CD4-positive, alpha-beta memory T cell (primary cell): ENCODE results near the gene SLC52A1. TPM values are rescaled to one million over a fixed set of nuclear protein-coding genes. Genes with fewer than 3 reads are reported as not detected.
A peak's percentile ranks its signal among the peaks of the same experiment; 100 is the strongest.

Source experiments
- CTCF ChIA-PET: fragments of 350-600 bp; sonication (Branson Sonifier 250); formaldehyde crosslinking; loops from one replicate; lab custom pipeline; 2021; ENCODE audit warnings: inconsistent platforms; ENCODE audit not compliant: partially characterized antibody; lab: Charles Lee
- POLR2A ChIA-PET: fragments of 350-600 bp; sonication (Branson Sonifier 250); formaldehyde crosslinking; loops from one replicate; lab custom pipeline; 2021; ENCODE audit not compliant: partially characterized antibody; lab: Charles Lee
- DNase-seq, 5 donors: peaks; one replicate each; pipeline versions ENCODE4 v3.0.0 to v3.0.0-alpha.2; 2020 to 2022; ENCODE audit warnings: mixed read lengths in 1 of 5
- H3K27ac ChIP-seq: one replicate; pipeline ENCODE4 v1.7.0; 2013; ENCODE audit warnings: low read depth, low read length
- H3K27me3 ChIP-seq: 2 replicates; pipeline ENCODE4 v1.7.0; 2013; ENCODE audit warnings: mild to moderate bottlenecking, low read length, moderate library complexity; ENCODE audit not compliant: insufficient read depth
- H3K36me3 ChIP-seq: 2 replicates; pipeline ENCODE4 v1.7.0; 2013; ENCODE audit warnings: mild to moderate bottlenecking, low read length, moderate library complexity; ENCODE audit not compliant: insufficient read depth
- H3K4me1 ChIP-seq: 2 replicates; pipeline ENCODE4 v1.7.0; 2013; ENCODE audit warnings: mild to moderate bottlenecking, low read length, moderate library complexity; ENCODE audit not compliant: insufficient read depth
- H3K4me3 ChIP-seq, 2 donors: one replicate each; pipeline ENCODE4 v1.7.0; 2013; ENCODE audit warnings: low read length in 2 of 2, mild to moderate bottlenecking in 1 of 2
- H3K9me3 ChIP-seq, 2 donors: one replicate each; pipeline ENCODE4 v1.7.0; 2013; ENCODE audit warnings: low read length in 2 of 2, control low read depth in 1 of 2; ENCODE audit not compliant: control insufficient read depth in 1 of 2
- H3K27ac Mint-ChIP-seq, 7 donors: one replicate each; pipeline ENCODE4 v1.8.0; 2020 to 2021; ENCODE audit warnings: mixed read lengths in 7 of 7, mild to moderate bottlenecking in 6 of 7, inconsistent platforms in 3 of 7, moderate library complexity in 3 of 7
- H3K27me3 Mint-ChIP-seq, 2 donors: one replicate each; pipeline ENCODE4 v1.8.0; 2020 to 2021; ENCODE audit warnings: mixed read lengths in 2 of 2
- H3K36me3 Mint-ChIP-seq, 2 donors: one replicate each; pipeline ENCODE4 v1.8.0; 2020 to 2021; ENCODE audit warnings: mixed read lengths in 2 of 2, inconsistent platforms in 1 of 2, mild to moderate bottlenecking in 1 of 2
- H3K4me1 Mint-ChIP-seq, 4 donors: one replicate each; pipeline ENCODE4 v1.8.0; 2020 to 2021; ENCODE audit warnings: mixed read lengths in 4 of 4, mild to moderate bottlenecking in 1 of 4
- H3K4me3 Mint-ChIP-seq, 8 donors: one replicate each; pipeline ENCODE4 v1.8.0; 2020 to 2021; ENCODE audit warnings: mixed read lengths in 8 of 8, mild to moderate bottlenecking in 7 of 8, moderate library complexity in 6 of 8, inconsistent platforms in 3 of 8
- H3K9me3 Mint-ChIP-seq, 8 donors: one replicate each; pipeline ENCODE4 v1.8.0; 2020 to 2021; ENCODE audit warnings: mixed read lengths in 8 of 8, mild to moderate bottlenecking in 5 of 8, inconsistent platforms in 3 of 8, moderate library complexity in 1 of 8
- intact Hi-C: fragments of 100-400 bp; cut with micrococcal nuclease; formaldehyde crosslinking; loops from one replicate; pipeline ENCODE4 v1.15.1; 2023
- polyA plus RNA-seq, 2 donors: library from polyadenylated mRNA; unstranded; fragments of 300-500 nt; fragmentation: Illumina TruSeq; gene quantifications; one replicate each; pipeline ENCODE4 v1.2.3, GENCODE V29; 2021
- total RNA-seq, 2 experiments: library from RNA; stranded (reverse); gene quantifications; one replicate each; pipeline ENCODE4 v1.2.3, GENCODE V29; 2021

SLC52A1 gene
- total and polyA plus RNA-seq, 4 experiments from 2014 or later, result 0.20 to 0.58 (median 0.41) TPM

GRCh38 chr17:5047446-5047845 is 12.2 kb upstream of the SLC52A1 start:
- H3K36me3 Mint-ChIP-seq, result peaks cover 5 to 8% of the 10 kb centered on the region in 2 donors
- no peaks in the 10 kb centered on the region for H3K27me3 Mint-ChIP-seq
- H3K9me3 Mint-ChIP-seq, result no peaks in the 10 kb centered on the region
- peak overlapping the region; percentile 70 to 95 (median 91) for H3K27ac Mint-ChIP-seq
- DNase-seq, result no peak
- no peaks in the 10 kb centered on the region for H3K9me3 ChIP-seq
- H3K4me1 ChIP-seq, result peaks cover 77% of the 10 kb centered on the region
- H3K27ac ChIP-seq, result no peak overlapping the region
- ChIA-PET POLR2A (interaction anchor here (0.6 to 7.9 kb wide), 6 partner anchors 14 to 756 kb away, joined by 3 to 146 read pairs (median 3); partner anchors contain the start of genes C17orf107, INCA1, KIF1C and SLC52A1), CTCF (interaction anchor here (0.7 to 10.9 kb wide), 5 partner anchors 9 to 495 kb away, joined by 3 to 127 read pairs (median 11); partner anchors contain the start of gene SLC52A1)
- H3K4me3 ChIP-seq, result no peak overlapping the region
- H3K4me3 Mint-ChIP-seq, result peak overlapping the region; percentile 27 to 82 (median 62)
- H3K4me1 Mint-ChIP-seq, result peaks cover 39 to 77% (median 61%) of the 10 kb centered on the region in 4 donors
- no peaks in the 10 kb centered on the region for H3K27me3 ChIP-seq
- H3K36me3 ChIP-seq, result no peaks in the 10 kb centered on the region
- intact Hi-C loops, result no loop called here

GRCh38 chr17:5045496-5045895 is 10.3 kb upstream of the SLC52A1 start:
- CTCF ChIA-PET, result interaction anchor here (0.7 to 10.9 kb wide), 9 partner anchors 10 to 90 kb away, joined by 3 to 127 read pairs (median 5); partner anchors contain the start of genes CAMTA2, SLC52A1 and SPAG7
- H3K4me1 Mint-ChIP-seq, result peaks cover 46 to 85% (median 68%) of the 10 kb centered on the region in 4 donors
- H3K36me3 ChIP-seq, result no peaks in the 10 kb centered on the region
- no peak overlapping the region for H3K27ac ChIP-seq
- DNase-seq, result peak in 4 of 5 donors; percentile 19 to 28 (median 22)
- no peaks in the 10 kb centered on the region for H3K27me3 ChIP-seq
- peaks cover 83% of the 10 kb centered on the region for H3K4me1 ChIP-seq
- intact Hi-C loops, result no loop called here
- peak overlapping the region; percentile 58 to 96 (median 91) for H3K27ac Mint-ChIP-seq
- H3K4me3 Mint-ChIP-seq, result peak overlapping the region in 7 of 8 donors; percentile 29 to 83 (median 78)
- H3K9me3 Mint-ChIP-seq, result no peaks in the 10 kb centered on the region
- H3K4me3 ChIP-seq, result no peak overlapping the region
- peaks cover 5 to 8% of the 10 kb centered on the region in 2 donors for H3K36me3 Mint-ChIP-seq
- POLR2A ChIA-PET, result interaction anchor here (0.6 to 7.9 kb wide), 8 partner anchors 8 to 274 kb away, joined by 4 to 146 read pairs (median 6); partner anchors contain the start of genes CAMTA2, SLC52A1 and SPAG7
- no peaks in the 10 kb centered on the region for H3K27me3 Mint-ChIP-seq
- H3K9me3 ChIP-seq, result no peaks in the 10 kb centered on the region

GRCh38 chr17:5044630-5045029 is 9.4 kb upstream of the SLC52A1 start:
- ChIA-PET CTCF (interaction anchor here (1.6 to 10.9 kb wide), 5 partner anchors 9 to 64 kb away, joined by 4 to 127 read pairs (median 7); partner anchors contain the start of gene SLC52A1), POLR2A (interaction anchor here (2.0 to 7.9 kb wide), 2 partner anchors 12 to 58 kb away, joined by 8 to 146 read pairs; partner anchors contain the start of gene SLC52A1)
- Mint-ChIP-seq H3K9me3 (no peaks in the 10 kb centered on the region), H3K27ac (peak overlapping the region in 5 of 7 donors; percentile 57 to 93 (median 90)), H3K27me3 (no peaks in the 10 kb centered on the region), H3K4me3 (peak overlapping the region in 6 of 8 donors; percentile 10 to 80 (median 21)), H3K36me3 (peaks cover 4 to 6% of the 10 kb centered on the region in 2 donors), H3K4me1 (peaks cover 46 to 85% (median 68%) of the 10 kb centered on the region in 4 donors)
- no peak overlapping the region for H3K27ac ChIP-seq
- intact Hi-C loops, result no loop called here
- no peaks in the 10 kb centered on the region for H3K36me3 ChIP-seq
- no peak overlapping the region for H3K4me3 ChIP-seq
- no peak for DNase-seq
- no peaks in the 10 kb centered on the region for H3K27me3 ChIP-seq
- no peaks in the 10 kb centered on the region for H3K9me3 ChIP-seq
- peaks cover 79% of the 10 kb centered on the region for H3K4me1 ChIP-seq

GRCh38 chr17:5043524-5043923 is 8.3 kb upstream of the SLC52A1 start:
- H3K4me1 Mint-ChIP-seq, result peaks cover 41 to 78% (median 61%) of the 10 kb centered on the region in 4 donors
- peak overlapping the region; percentile 59 to 97 (median 95) for H3K27ac Mint-ChIP-seq
- ChIA-PET CTCF (interaction anchor here (10.9 kb wide), 1 partner anchor 13 kb away, joined by 127 read pairs; no protein-coding TSS in a partner anchor), POLR2A (interaction anchor here (7.9 kb wide), 1 partner anchor 11 kb away, joined by 146 read pairs; the partner anchor contains the start of gene SLC52A1)
- Histone ChIP-seq H3K4me1 (peaks cover 68% of the 10 kb centered on the region), H3K27ac (no peak overlapping the region), H3K27me3 (no peaks in the 10 kb centered on the region), H3K4me3 (no peak overlapping the region), H3K9me3 (no peaks in the 10 kb centered on the region), H3K36me3 (no peaks in the 10 kb centered on the region)
- H3K4me3 Mint-ChIP-seq, result peak overlapping the region; percentile 80 to 96 (median 92)
- H3K27me3 Mint-ChIP-seq, result no peaks in the 10 kb centered on the region
- peaks cover 1 to 3% of the 10 kb centered on the region in 2 donors for H3K36me3 Mint-ChIP-seq
- H3K9me3 Mint-ChIP-seq, result no peaks in the 10 kb centered on the region
- intact Hi-C loops, result loop anchor here (2.0 kb wide), 1 partner anchor 19 kb away; no protein-coding TSS in a partner anchor
- DNase-seq, result no peak

- DNase-seq, result peak in 4 of 5 donors; percentile 26 to 42 (median 34)
- Mint-ChIP-seq H3K27ac (peak overlapping the region; percentile 83 to 97 (median 95)), H3K4me3 (peak overlapping the region; percentile 86 to 96 (median 92)), H3K36me3 (peaks cover 0 to 1% of the 10 kb centered on the region in 2 donors), H3K9me3 (no peaks in the 10 kb centered on the region), H3K4me1 (peaks cover 33 to 69% (median 53%) of the 10 kb centered on the region in 4 donors), H3K27me3 (no peaks in the 10 kb centered on the region)
- H3K9me3 ChIP-seq, result no peaks in the 10 kb centered on the region
- H3K27me3 ChIP-seq, result no peaks in the 10 kb centered on the region
- H3K27ac ChIP-seq, result peak overlapping the region; percentile 54
- CTCF ChIA-PET, result interaction anchor here (1.0 to 10.9 kb wide), 4 partner anchors 9 to 19 kb away, joined by 3 to 127 read pairs (median 6); no protein-coding TSS in a partner anchor
- POLR2A ChIA-PET, result interaction anchor here (0.8 to 1.8 kb wide), 12 partner anchors 9 to 95 kb away, joined by 3 to 8 read pairs (median 4); partner anchors contain the start of genes INCA1, KIF1C and SPAG7
- H3K36me3 ChIP-seq, result no peaks in the 10 kb centered on the region
- peak overlapping the region; percentile 49 to 65 for H3K4me3 ChIP-seq
- H3K4me1 ChIP-seq, result peaks cover 57% of the 10 kb centered on the region
- intact Hi-C loops, result loop anchor here (2.0 kb wide), 1 partner anchor 20 kb away; no protein-coding TSS in a partner anchor
Observed at GRCh38 chr17:5042157-5043022, 7.2 kb upstream of the SLC52A1 start.

GRCh38 chr17:5034651-5035050 is 575 bp downstream of the SLC52A1 start:
- Histone ChIP-seq H3K4me3 (no peak overlapping the region), H3K9me3 (no peaks in the 10 kb centered on the region), H3K27me3 (no peaks in the 10 kb centered on the region), H3K36me3 (no peaks in the 10 kb centered on the region), H3K27ac (no peak overlapping the region), H3K4me1 (peaks cover 25% of the 10 kb centered on the region)
- Mint-ChIP-seq H3K9me3 (peaks cover 0 to 3% (median 0%) of the 10 kb centered on the region in 8 donors), H3K4me3 (no peak overlapping the region), H3K27me3 (no peaks in the 10 kb centered on the region), H3K27ac (peak overlapping the region in 1 of 7 donors; percentile 38), H3K36me3 (no peaks in the 10 kb centered on the region), H3K4me1 (peaks cover 12 to 40% (median 21%) of the 10 kb centered on the region in 4 donors)
- ChIA-PET POLR2A (interaction anchor here (1.2 to 9.5 kb wide), 3 partner anchors 13 to 44 kb away, joined by 4 to 146 read pairs (median 5); partner anchors contain the start of gene ZFP3), CTCF (interaction anchor here (0.9 to 11.2 kb wide), 7 partner anchors 8 to 126 kb away, joined by 3 to 271 read pairs (median 6); no protein-coding TSS in a partner anchor)
- intact Hi-C loops, result no loop called here
- DNase-seq, result no peak
